Mesodermal cell (in vitro differentiated cells): Measurements from ENCODE around the gene AOC1.

Source experiments
- H3K27ac ChIP-seq: 2 replicates; pipeline ENCODE4 v1.7.0; 2013; ENCODE audit warnings: mild to moderate bottlenecking, low read depth, low read length, moderate library complexity; ENCODE audit not compliant: severe bottlenecking
- H3K36me3 ChIP-seq: 2 replicates; pipeline ENCODE4 v1.7.1; 2013; ENCODE audit warnings: mild to moderate bottlenecking, low read length, moderate library complexity; ENCODE audit not compliant: control insufficient read depth, insufficient read depth
- H3K4me1 ChIP-seq: one replicate; pipeline ENCODE4 v1.7.1; 2013; ENCODE audit warnings: mild to moderate bottlenecking, low read length; ENCODE audit not compliant: insufficient read depth, control insufficient read depth, poor library complexity, severe bottlenecking
- H3K4me3 ChIP-seq: 2 replicates; pipeline ENCODE4 v1.7.0; 2013; ENCODE audit warnings: low read length, control low read depth, mild to moderate bottlenecking; ENCODE audit not compliant: insufficient read depth, poor library complexity, severe bottlenecking; ENCODE audit errors: extremely low read depth
- H3K9me3 ChIP-seq: 2 replicates; pipeline ENCODE4 v1.7.1; 2013; ENCODE audit warnings: mild to moderate bottlenecking, low read length, moderate library complexity; ENCODE audit not compliant: control insufficient read depth
- WGBS, 2 experiments: methylation state at CpG; one replicate each; pipeline ENCODE4 v1.1.5; 2013; ENCODE audit warnings: missing lambda C conversion rate in 2 of 2; ENCODE audit not compliant: insufficient coverage in 2 of 2; 5-methylcytosine and 5-hydroxymethylcytosine counted together

AOC1 gene

GRCh38 chr7:150858236-150859197 is 6.2 kb downstream of the AOC1 start:
- no peak overlapping the region for H3K4me3 ChIP-seq
- no peak overlapping the region for H3K27ac ChIP-seq
- 88 to 98% methylated on average over 11 to 14 of the region's 18 CpGs for WGBS, 2 experiments
- H3K4me1 ChIP-seq: no peaks in the 10 kb centered on the region
- no peaks in the 10 kb centered on the region for H3K36me3 ChIP-seq
- no peaks in the 10 kb centered on the region for H3K9me3 ChIP-seq

DNA sequence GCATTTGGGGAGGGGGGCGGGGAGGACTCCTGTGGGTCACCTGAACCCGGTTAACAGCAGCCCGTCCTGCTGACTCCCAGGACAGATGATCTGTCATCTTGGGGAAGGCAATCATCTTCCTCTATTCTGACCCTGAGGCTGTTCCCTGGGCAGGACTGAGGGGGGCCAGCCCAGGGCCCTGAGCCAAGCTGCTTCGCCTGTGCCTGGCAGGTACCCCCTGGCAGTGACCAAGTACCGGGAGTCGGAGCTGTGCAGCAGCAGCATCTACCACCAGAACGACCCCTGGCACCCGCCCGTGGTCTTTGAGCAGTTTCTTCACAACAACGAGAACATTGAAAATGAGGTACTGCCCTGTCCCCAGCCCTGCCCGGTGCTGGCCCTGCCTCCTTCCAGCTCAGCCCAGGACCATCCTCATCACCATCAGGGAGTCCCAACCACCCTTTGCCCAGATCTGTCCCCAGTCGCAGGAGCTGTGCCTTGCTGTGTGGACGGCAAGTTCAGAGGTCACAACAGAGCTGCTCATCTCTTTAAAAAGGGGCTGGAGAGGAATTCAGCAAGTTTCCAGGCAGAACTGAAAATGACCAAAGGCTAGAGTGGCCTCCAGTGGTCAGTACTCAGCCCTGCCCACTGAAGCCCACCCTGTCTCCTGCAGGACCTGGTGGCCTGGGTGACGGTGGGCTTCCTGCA is 8.1 kb downstream of the AOC1 start:
- no peak overlapping the region for H3K4me3 ChIP-seq
- H3K9me3 ChIP-seq: no peaks in the 10 kb centered on the region
- H3K36me3 ChIP-seq: no peaks in the 10 kb centered on the region
- 83% methylated on average over 9 to 14 of the region's 14 CpGs for WGBS, 2 experiments
- no peaks in the 10 kb centered on the region for H3K4me1 ChIP-seq
- no peak overlapping the region for H3K27ac ChIP-seq

- 82 to 95% methylated on average over 6 to 7 of the region's 9 CpGs for WGBS, 2 experiments
- H3K27ac ChIP-seq: no peak overlapping the region
- no peaks in the 10 kb centered on the region for H3K36me3 ChIP-seq
- H3K9me3 ChIP-seq: no peaks in the 10 kb centered on the region
- no peak overlapping the region for H3K4me3 ChIP-seq
- H3K4me1 ChIP-seq: no peaks in the 10 kb centered on the region
These were observed 8.6 kb downstream of the AOC1 start for GRCh38 chr7:150860978-150861295.

DNA sequence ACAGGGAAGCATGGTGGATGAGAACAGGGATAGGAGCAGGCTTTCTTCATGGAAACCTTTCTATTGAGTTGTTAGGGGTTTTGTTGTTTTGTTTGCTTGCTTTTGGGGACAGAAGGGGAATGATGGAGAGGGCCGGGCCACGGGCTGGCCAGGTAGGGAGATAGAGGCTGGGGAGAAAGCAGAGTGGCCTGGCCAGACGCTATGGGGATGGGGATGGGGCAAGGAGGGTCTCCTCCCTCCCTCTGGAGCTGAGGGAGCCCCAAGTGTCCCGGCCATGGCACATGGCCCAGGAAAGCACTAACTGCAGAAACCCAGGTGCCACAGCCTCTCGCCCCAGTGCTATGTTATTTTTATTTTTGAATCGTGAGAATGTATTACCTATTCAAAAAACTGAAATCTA is 10.0 kb downstream of the AOC1 start:
- no peak overlapping the region for H3K4me3 ChIP-seq
- 70 to 90% methylated on average over 3 of the region's 6 CpGs for WGBS, 2 experiments
- no peaks in the 10 kb centered on the region for H3K4me1 ChIP-seq
- no peak overlapping the region for H3K27ac ChIP-seq
- H3K36me3 ChIP-seq: no peaks in the 10 kb centered on the region
- no peaks in the 10 kb centered on the region for H3K9me3 ChIP-seq

GRCh38 chr7:150863946-150864345 is 11.6 kb downstream of the AOC1 start:
- 90 to 98% methylated on average over 5 of the region's 6 CpGs for WGBS, 2 experiments
- H3K4me1 ChIP-seq: no peaks in the 10 kb centered on the region

GRCh38 chr7:150866932-150867564 is 14.7 kb downstream of the AOC1 start:
- WGBS, 2 experiments: 74 to 90% methylated on average over 2 to 4 of the region's 4 CpGs
- no peaks in the 10 kb centered on the region for H3K36me3 ChIP-seq
- no peak overlapping the region for H3K27ac ChIP-seq
- no peak overlapping the region for H3K4me3 ChIP-seq
- H3K4me1 ChIP-seq: no peaks in the 10 kb centered on the region
- no peaks in the 10 kb centered on the region for H3K9me3 ChIP-seq

More at GRCh38 chr7:150863946-150864345, 11.6 kb downstream of the AOC1 start:
- Histone ChIP-seq H3K4me3 (no peak overlapping the region), H3K9me3 (no peaks in the 10 kb centered on the region), H3K36me3 (no peaks in the 10 kb centered on the region), H3K27ac (no peak overlapping the region)

- Histone ChIP-seq H3K9me3 (no peaks in the 10 kb centered on the region), H3K4me3 (no peak overlapping the region), H3K36me3 (no peaks in the 10 kb centered on the region), H3K4me1 (no peaks in the 10 kb centered on the region), H3K27ac (no peak overlapping the region)
- 100% methylated on average over 2 of the region's 7 CpGs; no CpG with 5 or more reads in 1 of the 2 experiments for WGBS, 2 experiments
These were observed 15.3 kb downstream of the AOC1 start for GRCh38 chr7:150867605-150868004.

GRCh38 chr7:150869467-150869866 is 17.1 kb downstream of the AOC1 start:
- Histone ChIP-seq H3K4me1 (no peaks in the 10 kb centered on the region), H3K36me3 (no peaks in the 10 kb centered on the region), H3K9me3 (no peaks in the 10 kb centered on the region), H3K4me3 (no peak overlapping the region), H3K27ac (no peak overlapping the region)
- 86 to 91% methylated on average over 1 to 2 of the region's 2 CpGs for WGBS, 2 experiments

DNA sequence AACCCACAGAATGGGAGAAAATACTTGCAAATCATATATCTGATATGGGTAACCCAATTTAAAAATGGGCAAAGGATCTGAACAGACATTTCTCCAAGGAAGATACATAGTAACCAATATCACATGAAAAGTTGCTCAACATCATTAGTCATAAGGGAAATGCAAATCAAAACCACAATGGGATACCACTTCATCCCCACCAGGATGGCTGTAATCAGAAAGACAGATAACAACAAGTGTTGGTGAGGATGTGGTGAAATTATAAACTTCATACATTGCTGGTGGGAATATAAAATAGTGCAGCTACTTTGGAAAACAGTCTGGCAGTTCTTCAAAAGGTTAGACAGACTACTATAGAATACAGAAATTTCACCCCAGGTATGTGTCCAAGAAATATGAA is 19.3 kb downstream of the AOC1 start:
- Histone ChIP-seq H3K4me1 (no peaks in the 10 kb centered on the region), H3K4me3 (no peak overlapping the region), H3K36me3 (no peaks in the 10 kb centered on the region), H3K27ac (no peak overlapping the region), H3K9me3 (no peaks in the 10 kb centered on the region)

DNA sequence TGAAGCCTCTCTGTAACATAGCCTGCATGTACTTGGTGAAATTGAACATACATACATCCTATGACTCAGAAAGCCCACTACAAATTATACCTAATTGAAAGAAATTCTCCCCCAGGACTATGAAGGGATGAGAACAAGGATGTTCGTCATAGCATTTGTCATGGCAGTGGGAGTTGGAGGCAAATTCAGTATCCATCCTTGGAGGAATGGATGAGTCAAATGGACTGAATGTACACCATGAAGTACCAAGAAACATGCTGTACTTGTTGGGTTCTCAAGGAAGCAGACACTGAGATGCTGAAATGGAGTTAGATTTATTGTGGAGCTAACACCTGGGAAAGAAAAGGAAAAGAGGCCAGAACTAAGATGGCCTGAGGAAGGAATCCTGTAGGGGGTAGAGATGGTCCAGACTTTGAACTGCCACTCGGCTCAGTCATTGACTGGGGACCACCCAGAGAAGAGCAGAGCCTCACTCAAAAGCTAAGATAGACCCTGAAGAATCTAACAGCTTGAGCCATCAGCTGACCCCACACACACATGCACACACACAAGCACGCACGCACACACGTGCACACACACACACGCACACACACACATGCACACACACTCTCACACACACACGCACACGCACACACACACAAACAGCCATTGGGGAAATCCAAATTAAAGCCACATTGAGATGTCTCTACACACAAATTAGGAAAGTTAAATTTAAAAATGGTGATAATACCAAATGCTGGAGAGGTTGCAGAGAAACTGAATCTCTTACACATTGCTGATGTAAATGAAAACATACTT is 22.3 kb downstream of the AOC1 start:
- WGBS, 2 experiments: 50 to 95% methylated on average over 2 to 3 of the region's 8 CpGs
- no peak overlapping the region for H3K27ac ChIP-seq
- no peaks in the 10 kb centered on the region for H3K36me3 ChIP-seq
- H3K4me3 ChIP-seq: no peak overlapping the region
- H3K9me3 ChIP-seq: no peaks in the 10 kb centered on the region
- peaks cover 2% of the 10 kb centered on the region for H3K4me1 ChIP-seq
